ENCODE data around the gene GRIA1.

- TF ChIP-seq POLR2A (IDR thresholded peaks at IDR 0.05) (no peak), CTCF (IDR thresholded peaks at IDR 0.05) (no peak)
Observed at GRCh38 chr5:153749960-153750359, 259.5 kb downstream of the GRIA1 start.
